Gastroesophageal sphincter (tissue), 3 donors: ENCODE measurements around the gene BNIPL.

Experiments used
- CTCF ChIP-seq, 4 experiments: fragments of 200-600 bp in 2 of 4; fragments of 450-650 bp in 2 of 4; sonication (generic) in 1 of 4; IDR thresholded peaks; one replicate each; pipeline ENCODE4 v1.5.1; 2017 to 2019; ENCODE audit warnings: antibody characterized with exemption in 4 of 4, mild to moderate bottlenecking in 2 of 4, moderate library complexity in 2 of 4
- EP300 ChIP-seq: sonication (generic); formaldehyde crosslinking; IDR thresholded peaks from one replicate; pipeline ENCODE4 v1.6.1; 2017; ENCODE audit warnings: antibody characterized with exemption, mild to moderate bottlenecking
- POLR2A ChIP-seq, 2 donors: fragments of 450-650 bp; IDR thresholded peaks; one replicate each; pipeline ENCODE4 v1.6.1; 2017; ENCODE audit warnings: antibody characterized with exemption in 2 of 2, mild to moderate bottlenecking in 2 of 2, moderate library complexity in 1 of 2
- POLR2AphosphoS5 ChIP-seq: sonication (generic); formaldehyde crosslinking; IDR thresholded peaks from one replicate; pipeline ENCODE4 v1.6.1; 2017; ENCODE audit warnings: antibody characterized with exemption

- TF ChIP-seq CTCF (IDR thresholded peaks at IDR 0.05): no peak
- TF ChIP-seq POLR2A (IDR thresholded peaks at IDR 0.05): no peak
- no peak for TF ChIP-seq EP300
- no peak for TF ChIP-seq POLR2AphosphoS5
Observed at GRCh38 chr1:151026460-151026859, 9.9 kb upstream of the BNIPL start.
